Sigmoid colon (tissue), 7 donors: ENCODE measurements around the gene ZRANB3. TPM values are rescaled to one million over a fixed set of nuclear protein-coding genes. Genes with fewer than 3 reads are reported as not detected.

Experiments used
- DNase-seq: peaks from one replicate; pipeline ENCODE4 v3.0.0-alpha.2; 2019
- H3K27ac ChIP-seq, 4 donors: fragments of 200-600 bp; sonication (generic); one replicate each; pipeline ENCODE4 v1.5.1; 2016 to 2019; ENCODE audit warnings: mild to moderate bottlenecking in 1 of 4
- H3K27me3 ChIP-seq, 3 donors: fragments of 200-600 bp; sonication (generic); one replicate each; pipeline ENCODE4 v1.5.1; 2019; ENCODE audit warnings: mild to moderate bottlenecking in 1 of 3
- H3K36me3 ChIP-seq, 4 donors: fragments of 200-600 bp; sonication (generic); one replicate each; pipeline ENCODE4 v1.5.1; 2016 to 2019
- H3K4me1 ChIP-seq, 4 donors: fragments of 200-600 bp; sonication (generic); one replicate each; pipeline ENCODE4 v1.5.1; 2017 to 2019
- H3K4me3 ChIP-seq, 4 donors: fragments of 200-600 bp; sonication (generic); one replicate each; pipeline ENCODE4 v1.5.1; 2017 to 2019; ENCODE audit warnings: mild to moderate bottlenecking in 2 of 4, moderate library complexity in 1 of 4
- H3K9me3 ChIP-seq, 4 donors: fragments of 200-600 bp in 3 of 4; sonication (generic) in 3 of 4; one replicate each; pipeline versions ENCODE4 v1.5.1 to v1.6.1; 2013 to 2019
- EP300 ChIP-seq, 4 donors: sonication (generic); formaldehyde crosslinking; IDR thresholded peaks; one replicate each; pipeline ENCODE4 v1.6.1; 2017; ENCODE audit warnings: antibody characterized with exemption in 4 of 4
- POLR2A ChIP-seq, 2 donors: fragments of 450-650 bp; IDR thresholded peaks; one replicate each; pipeline ENCODE4 v1.6.1; 2016; ENCODE audit warnings: antibody characterized with exemption in 2 of 2, mild to moderate bottlenecking in 2 of 2, moderate library complexity in 2 of 2
- POLR2AphosphoS5 ChIP-seq, 4 donors: sonication (generic); formaldehyde crosslinking; IDR thresholded peaks; one replicate each; pipeline ENCODE4 v1.6.1; 2017; ENCODE audit warnings: antibody characterized with exemption in 4 of 4
- WGBS, 2 donors: extraction: QIAGEN DNeasy Blood & Tissue Kit; methylation state at CpG; one replicate each; pipeline ENCODE4 v1.1.7; 2013; 5-methylcytosine and 5-hydroxymethylcytosine counted together
- intact Hi-C: fragments of 100-400 bp; cut with DNase I; formaldehyde crosslinking; loops from one replicate; pipeline ENCODE4 v1.15.1; 2023
- polyA plus RNA-seq, 3 donors: library from polyadenylated mRNA; stranded (reverse); fragments of 200-250 nt; gene quantifications; one replicate each; pipeline ENCODE4 v1.2.3, GENCODE V29; 2013
- total RNA-seq, 4 donors: library from RNA; depleted of rRNA; stranded (reverse); fragments of >200 nt; gene quantifications; one replicate each; pipeline ENCODE4 v1.1.0, GENCODE V29; 2016
- TF ChIP-seq, protein P1 (sequence below), 4 experiments: fragments of 450-650 bp in 3 of 4; fragments of 200-600 bp in 1 of 4; IDR thresholded peaks; one replicate each; pipeline ENCODE4 v1.5.1; 2016 to 2019; ENCODE audit warnings: antibody characterized with exemption in 4 of 4, mild to moderate bottlenecking in 3 of 4, moderate library complexity in 2 of 4
- donor health status: healthy with polysubstance abuse.
- donor health status: Bipolar disorder and iron deficiency.
- donor health status: healthy.

The ZRANB3 gene
- total and polyA plus RNA-seq, 7 donors: 1.2 to 7.2 (median 3.1) TPM

DNA sequence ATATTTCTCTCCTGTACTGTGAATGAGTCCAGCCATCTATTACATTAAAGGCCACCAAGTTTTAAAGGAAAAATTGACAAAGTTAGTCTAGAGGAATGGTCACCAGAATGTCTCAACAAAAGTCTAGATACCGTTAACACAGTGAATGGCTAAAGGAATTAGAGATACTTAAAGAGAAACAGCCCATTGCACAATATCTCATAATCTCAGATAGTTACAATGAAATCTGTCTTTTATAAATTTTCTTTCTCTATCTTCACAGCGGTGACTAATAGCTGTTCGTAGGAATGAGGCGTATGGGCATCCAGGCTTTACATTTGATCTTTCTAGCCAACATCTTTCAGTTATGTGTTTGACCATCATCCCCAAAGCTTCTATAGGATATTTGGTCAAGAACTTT is 30.9 kb upstream of the ZRANB3 start:
- no peak for DNase-seq
- 97 to 98% methylated on average over 4 of the region's 4 CpGs for WGBS, 2 donors
- no peak overlapping the region for H3K4me3 ChIP-seq
- intact Hi-C loops: no loop called here
- no peaks in the 10 kb centered on the region for H3K4me1 ChIP-seq
- H3K9me3 ChIP-seq: no peaks in the 10 kb centered on the region
- TF ChIP-seq EP300 (IDR thresholded peaks at IDR 0.05): no peak
- TF ChIP-seq, protein P1, sequence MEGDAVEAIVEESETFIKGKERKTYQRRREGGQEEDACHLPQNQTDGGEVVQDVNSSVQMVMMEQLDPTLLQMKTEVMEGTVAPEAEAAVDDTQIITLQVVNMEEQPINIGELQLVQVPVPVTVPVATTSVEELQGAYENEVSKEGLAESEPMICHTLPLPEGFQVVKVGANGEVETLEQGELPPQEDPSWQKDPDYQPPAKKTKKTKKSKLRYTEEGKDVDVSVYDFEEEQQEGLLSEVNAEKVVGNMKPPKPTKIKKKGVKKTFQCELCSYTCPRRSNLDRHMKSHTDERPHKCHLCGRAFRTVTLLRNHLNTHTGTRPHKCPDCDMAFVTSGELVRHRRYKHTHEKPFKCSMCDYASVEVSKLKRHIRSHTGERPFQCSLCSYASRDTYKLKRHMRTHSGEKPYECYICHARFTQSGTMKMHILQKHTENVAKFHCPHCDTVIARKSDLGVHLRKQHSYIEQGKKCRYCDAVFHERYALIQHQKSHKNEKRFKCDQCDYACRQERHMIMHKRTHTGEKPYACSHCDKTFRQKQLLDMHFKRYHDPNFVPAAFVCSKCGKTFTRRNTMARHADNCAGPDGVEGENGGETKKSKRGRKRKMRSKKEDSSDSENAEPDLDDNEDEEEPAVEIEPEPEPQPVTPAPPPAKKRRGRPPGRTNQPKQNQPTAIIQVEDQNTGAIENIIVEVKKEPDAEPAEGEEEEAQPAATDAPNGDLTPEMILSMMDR (IDR thresholded peaks at IDR 0.05): no peak
- TF ChIP-seq POLR2A (IDR thresholded peaks at IDR 0.05): no peak
- no peak for TF ChIP-seq POLR2AphosphoS5 (IDR thresholded peaks at IDR 0.05)
- no peaks in the 10 kb centered on the region for H3K27me3 ChIP-seq
- no peak overlapping the region for H3K27ac ChIP-seq
- peaks cover 0 to 9% (median 0%) of the 10 kb centered on the region in 4 donors for H3K36me3 ChIP-seq

GRCh38 chr2:135557530-135557929 is 26.5 kb upstream of the ZRANB3 start:
- Histone ChIP-seq H3K36me3 (peaks cover 0 to 6% (median 0%) of the 10 kb centered on the region in 4 donors), H3K9me3 (no peaks in the 10 kb centered on the region), H3K27me3 (no peaks in the 10 kb centered on the region), H3K27ac (no peak overlapping the region), H3K4me3 (no peak overlapping the region), H3K4me1 (no peaks in the 10 kb centered on the region)
- WGBS, 2 donors: 94 to 97% methylated on average over 1 of the region's 1 CpG
- TF ChIP-seq EP300 (IDR thresholded peaks at IDR 0.05) (no peak), POLR2A (IDR thresholded peaks at IDR 0.05) (no peak), POLR2AphosphoS5 (IDR thresholded peaks at IDR 0.05) (no peak)
- TF ChIP-seq, protein P1 (IDR thresholded peaks at IDR 0.05): no peak
- no peak for DNase-seq
- intact Hi-C loops: no loop called here

DNA sequence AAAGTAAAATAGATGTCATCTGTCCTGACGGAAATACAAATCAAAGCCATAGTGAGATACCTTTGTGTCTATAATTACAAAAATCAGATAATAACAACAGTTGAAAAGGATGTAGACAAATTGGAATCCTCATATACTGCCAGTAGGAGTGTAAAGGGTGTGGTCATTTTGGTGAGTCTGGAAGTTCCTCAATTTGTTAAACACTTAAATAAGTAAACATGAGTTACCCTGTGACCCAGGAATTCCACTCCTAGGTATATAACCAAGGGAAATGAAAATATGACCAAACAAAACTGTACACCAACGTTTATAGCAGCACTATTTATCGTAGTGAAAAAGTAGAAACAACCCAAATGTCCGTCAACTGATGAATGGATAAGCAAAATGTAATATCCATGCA is 24.3 kb upstream of the ZRANB3 start:
- intact Hi-C loops: no loop called here
- WGBS, 2 donors: 63 to 83% methylated on average over 4 of the region's 4 CpGs
- Histone ChIP-seq H3K36me3 (no peaks in the 10 kb centered on the region), H3K4me3 (no peak overlapping the region), H3K9me3 (no peaks in the 10 kb centered on the region), H3K27ac (no peak overlapping the region), H3K4me1 (no peaks in the 10 kb centered on the region), H3K27me3 (no peaks in the 10 kb centered on the region)
- TF ChIP-seq EP300 (IDR thresholded peaks at IDR 0.05) (no peak), POLR2A (IDR thresholded peaks at IDR 0.05) (no peak), POLR2AphosphoS5 (IDR thresholded peaks at IDR 0.05) (no peak)
- TF ChIP-seq, protein P1 (IDR thresholded peaks at IDR 0.05): no peak
- DNase-seq: no peak

- Histone ChIP-seq H3K9me3 (no peaks in the 10 kb centered on the region), H3K27ac (no peak overlapping the region), H3K4me3 (no peak overlapping the region), H3K36me3 (no peaks in the 10 kb centered on the region), H3K27me3 (no peaks in the 10 kb centered on the region), H3K4me1 (no peaks in the 10 kb centered on the region)
- DNase-seq: no peak
- intact Hi-C loops: no loop called here
- WGBS, 2 donors: 94 to 98% methylated on average over 4 of the region's 4 CpGs
- TF ChIP-seq EP300 (IDR thresholded peaks at IDR 0.05) (no peak), POLR2A (IDR thresholded peaks at IDR 0.05) (no peak), POLR2AphosphoS5 (IDR thresholded peaks at IDR 0.05) (no peak)
- TF ChIP-seq, protein P1 (IDR thresholded peaks at IDR 0.05): no peak
Observed at GRCh38 chr2:135552887-135553286, 21.9 kb upstream of the ZRANB3 start.

DNA sequence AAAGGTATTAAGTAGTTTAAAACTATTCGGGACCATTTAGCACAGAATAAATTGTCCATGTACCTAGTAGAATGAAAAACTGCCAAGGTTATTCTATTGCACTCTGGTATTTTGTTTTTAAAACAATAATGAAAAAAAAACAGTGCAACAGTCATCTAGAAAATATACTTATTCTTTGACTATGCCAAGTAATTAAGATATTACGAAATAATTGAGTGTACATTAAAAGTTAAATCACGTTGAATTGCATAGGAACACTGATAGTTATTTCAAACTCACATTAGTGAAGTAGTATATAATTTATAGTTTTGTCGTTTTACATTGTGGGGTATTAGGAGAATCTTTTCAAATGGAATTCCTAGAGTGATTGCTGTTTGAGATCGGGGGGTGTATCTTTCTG is 20.3 kb upstream of the ZRANB3 start:
- no peak for TF ChIP-seq POLR2A (IDR thresholded peaks at IDR 0.05)
- TF ChIP-seq, protein P1 (IDR thresholded peaks at IDR 0.05): no peak
- no peak for TF ChIP-seq EP300 (IDR thresholded peaks at IDR 0.05)
- intact Hi-C loops: no loop called here
- no peaks in the 10 kb centered on the region for H3K4me1 ChIP-seq
- no peak overlapping the region for H3K4me3 ChIP-seq
- H3K27ac ChIP-seq: no peak overlapping the region
- WGBS, 2 donors: 93 to 96% methylated on average over 5 of the region's 5 CpGs
- no peaks in the 10 kb centered on the region for H3K36me3 ChIP-seq
- H3K9me3 ChIP-seq: no peaks in the 10 kb centered on the region
- H3K27me3 ChIP-seq: no peaks in the 10 kb centered on the region
- no peak for DNase-seq
